Measurements from ENCODE around the gene PRCD.
"Not testable (repeated sequence)": the region's sequence is repeated elsewhere in the genome, so short reads cannot be mapped to it uniquely, and the experiment has no call there.

The PRCD gene

GRCh38 chr17:76562734-76563148, 22.9 kb downstream of the PRCD start:
- Histone ChIP-seq H3K4me1 (ENCODE audit: control insufficient read depth in 1 of 2, insufficient read depth in 2 of 2, low read length in 2 of 2) (peaks cover 0 to 39% of the 10 kb centered on the region in 2 donors), H3K36me3 (ENCODE audit: control insufficient read depth in 1 of 2, insufficient read depth in 2 of 2, low read length in 2 of 2) (peaks cover 4 to 24% of the 10 kb centered on the region in 2 donors), H3K9me3 (ENCODE audit: control insufficient read depth in 1 of 2, low read length in 2 of 2) (no peaks in the 10 kb centered on the region), H3K27me3 (ENCODE audit: low read depth, low read length) (no peaks in the 10 kb centered on the region), H3K27ac (ENCODE audit: low read length) (no peak overlapping the region), H3K4me3 (ENCODE audit: low read depth in 1 of 2, low read length in 2 of 2) (no peak overlapping the region)

GRCh38 chr17:76563359-76563758, 23.5 kb downstream of the PRCD start:
- H3K27me3 ChIP-seq (ENCODE audit: low read depth, low read length); H3K27ac ChIP-seq (ENCODE audit: low read length); H3K4me3 ChIP-seq (ENCODE audit: low read depth in 1 of 2, low read length in 2 of 2); H3K9me3 ChIP-seq (ENCODE audit: control insufficient read depth in 1 of 2, low read length in 2 of 2): not testable (repeated sequence)
- Histone ChIP-seq H3K4me1 (ENCODE audit: control insufficient read depth in 1 of 2, insufficient read depth in 2 of 2, low read length in 2 of 2) (peaks cover 0 to 35% of the 10 kb centered on the region in 2 donors), H3K36me3 (ENCODE audit: control insufficient read depth in 1 of 2, insufficient read depth in 2 of 2, low read length in 2 of 2) (peaks cover 4 to 24% of the 10 kb centered on the region in 2 donors)

- H3K36me3 ChIP-seq (ENCODE audit: control insufficient read depth in 1 of 2, insufficient read depth in 2 of 2, low read length in 2 of 2): peaks cover 4 to 22% of the 10 kb centered on the region in 2 donors
- not testable (repeated sequence) for H3K27ac ChIP-seq (ENCODE audit: low read length); H3K9me3 ChIP-seq (ENCODE audit: control insufficient read depth in 1 of 2, low read length in 2 of 2); H3K27me3 ChIP-seq (ENCODE audit: low read depth, low read length); H3K4me3 ChIP-seq (ENCODE audit: low read depth in 1 of 2, low read length in 2 of 2)
- peaks cover 0 to 18% of the 10 kb centered on the region in 2 donors for H3K4me1 ChIP-seq (ENCODE audit: control insufficient read depth in 1 of 2, insufficient read depth in 2 of 2, low read length in 2 of 2)
Observed at GRCh38 chr17:76564991-76565727, 25.3 kb downstream of the PRCD start.

GRCh38 chr17:76565728-76566612, 26.1 kb downstream of the PRCD start:
- no peak overlapping the region for H3K27ac ChIP-seq (ENCODE audit: low read length)
- H3K27me3 ChIP-seq (ENCODE audit: low read depth, low read length): no peaks in the 10 kb centered on the region
- H3K9me3 ChIP-seq (ENCODE audit: control insufficient read depth in 1 of 2, low read length in 2 of 2): no peaks in the 10 kb centered on the region
- H3K4me1 ChIP-seq (ENCODE audit: control insufficient read depth in 1 of 2, insufficient read depth in 2 of 2, low read length in 2 of 2): peaks cover 0 to 10% of the 10 kb centered on the region in 2 donors
- H3K36me3 ChIP-seq (ENCODE audit: control insufficient read depth in 1 of 2, insufficient read depth in 2 of 2, low read length in 2 of 2): peaks cover 4 to 22% of the 10 kb centered on the region in 2 donors
- no peak overlapping the region for H3K4me3 ChIP-seq (ENCODE audit: low read depth in 1 of 2, low read length in 2 of 2)

GRCh38 chr17:76566613-76566943, 26.7 kb downstream of the PRCD start:
- no peak overlapping the region for H3K27ac ChIP-seq (ENCODE audit: low read length)
- H3K4me1 ChIP-seq (ENCODE audit: control insufficient read depth in 1 of 2, insufficient read depth in 2 of 2, low read length in 2 of 2): peaks cover 0 to 4% of the 10 kb centered on the region in 2 donors
- H3K36me3 ChIP-seq (ENCODE audit: control insufficient read depth in 1 of 2, insufficient read depth in 2 of 2, low read length in 2 of 2): peaks cover 4 to 17% of the 10 kb centered on the region in 2 donors

GRCh38 chr17:76566988-76567431, 27.2 kb downstream of the PRCD start:
- no peak overlapping the region for H3K4me3 ChIP-seq (ENCODE audit: low read depth in 1 of 2, low read length in 2 of 2)
- H3K27ac ChIP-seq (ENCODE audit: low read length): no peak overlapping the region
- H3K4me1 ChIP-seq (ENCODE audit: control insufficient read depth in 1 of 2, insufficient read depth in 2 of 2, low read length in 2 of 2): peaks cover 0 to under 1% of the 10 kb centered on the region in 2 donors
- no peaks in the 10 kb centered on the region for H3K27me3 ChIP-seq (ENCODE audit: low read depth, low read length)
- H3K36me3 ChIP-seq (ENCODE audit: control insufficient read depth in 1 of 2, insufficient read depth in 2 of 2, low read length in 2 of 2): peaks cover 4 to 17% of the 10 kb centered on the region in 2 donors
- H3K9me3 ChIP-seq (ENCODE audit: control insufficient read depth in 1 of 2, low read length in 2 of 2): no peaks in the 10 kb centered on the region

More at GRCh38 chr17:76566613-76566943, 26.7 kb downstream of the PRCD start:
- Histone ChIP-seq H3K9me3 (ENCODE audit: control insufficient read depth in 1 of 2, low read length in 2 of 2) (no peaks in the 10 kb centered on the region), H3K4me3 (ENCODE audit: low read depth in 1 of 2, low read length in 2 of 2) (no peak overlapping the region), H3K27me3 (ENCODE audit: low read depth, low read length) (no peaks in the 10 kb centered on the region)

- Histone ChIP-seq H3K36me3 (ENCODE audit: control insufficient read depth in 1 of 2, insufficient read depth in 2 of 2, low read length in 2 of 2) (peaks cover 4 to 14% of the 10 kb centered on the region in 2 donors), H3K4me1 (ENCODE audit: control insufficient read depth in 1 of 2, insufficient read depth in 2 of 2, low read length in 2 of 2) (no peaks in the 10 kb centered on the region), H3K27ac (ENCODE audit: low read length) (no peak overlapping the region), H3K4me3 (ENCODE audit: low read depth in 1 of 2, low read length in 2 of 2) (no peak overlapping the region), H3K9me3 (ENCODE audit: control insufficient read depth in 1 of 2, low read length in 2 of 2) (no peaks in the 10 kb centered on the region), H3K27me3 (ENCODE audit: low read depth, low read length) (no peaks in the 10 kb centered on the region)
Observed at GRCh38 chr17:76567634-76568432, 28.0 kb downstream of the PRCD start.

GRCh38 chr17:76568811-76569221, 29.0 kb downstream of the PRCD start:
- Histone ChIP-seq H3K9me3 (ENCODE audit: control insufficient read depth in 1 of 2, low read length in 2 of 2) (no peaks in the 10 kb centered on the region), H3K27ac (ENCODE audit: low read length) (no peak overlapping the region), H3K4me3 (ENCODE audit: low read depth in 1 of 2, low read length in 2 of 2) (no peak overlapping the region), H3K36me3 (ENCODE audit: control insufficient read depth in 1 of 2, insufficient read depth in 2 of 2, low read length in 2 of 2) (peaks cover 4 to 12% of the 10 kb centered on the region in 2 donors), H3K27me3 (ENCODE audit: low read depth, low read length) (no peaks in the 10 kb centered on the region), H3K4me1 (ENCODE audit: control insufficient read depth in 1 of 2, insufficient read depth in 2 of 2, low read length in 2 of 2) (no peaks in the 10 kb centered on the region)

GRCh38 chr17:76569607-76570279, 29.9 kb downstream of the PRCD start:
- Histone ChIP-seq H3K9me3 (ENCODE audit: control insufficient read depth in 1 of 2, low read length in 2 of 2) (no peaks in the 10 kb centered on the region), H3K27me3 (ENCODE audit: low read depth, low read length) (no peaks in the 10 kb centered on the region), H3K4me3 (ENCODE audit: low read depth in 1 of 2, low read length in 2 of 2) (no peak overlapping the region), H3K36me3 (ENCODE audit: control insufficient read depth in 1 of 2, insufficient read depth in 2 of 2, low read length in 2 of 2) (peaks cover 4 to 9% of the 10 kb centered on the region in 2 donors), H3K27ac (ENCODE audit: low read length) (no peak overlapping the region), H3K4me1 (ENCODE audit: control insufficient read depth in 1 of 2, insufficient read depth in 2 of 2, low read length in 2 of 2) (no peaks in the 10 kb centered on the region)

GRCh38 chr17:76570457-76570856, 30.6 kb downstream of the PRCD start:
- no peak overlapping the region for H3K27ac ChIP-seq (ENCODE audit: low read length)
- no peak overlapping the region for H3K4me3 ChIP-seq (ENCODE audit: low read depth in 1 of 2, low read length in 2 of 2)
- H3K4me1 ChIP-seq (ENCODE audit: control insufficient read depth in 1 of 2, insufficient read depth in 2 of 2, low read length in 2 of 2): no peaks in the 10 kb centered on the region
- peaks cover 4% of the 10 kb centered on the region in 2 donors for H3K36me3 ChIP-seq (ENCODE audit: control insufficient read depth in 1 of 2, insufficient read depth in 2 of 2, low read length in 2 of 2)
- no peaks in the 10 kb centered on the region for H3K27me3 ChIP-seq (ENCODE audit: low read depth, low read length)
- no peaks in the 10 kb centered on the region for H3K9me3 ChIP-seq (ENCODE audit: control insufficient read depth in 1 of 2, low read length in 2 of 2)

Measured in muscle layer of duodenum (tissue), 2 donors.